ENCODE results near the gene CXCL16.

Gene CXCL16

DNA sequence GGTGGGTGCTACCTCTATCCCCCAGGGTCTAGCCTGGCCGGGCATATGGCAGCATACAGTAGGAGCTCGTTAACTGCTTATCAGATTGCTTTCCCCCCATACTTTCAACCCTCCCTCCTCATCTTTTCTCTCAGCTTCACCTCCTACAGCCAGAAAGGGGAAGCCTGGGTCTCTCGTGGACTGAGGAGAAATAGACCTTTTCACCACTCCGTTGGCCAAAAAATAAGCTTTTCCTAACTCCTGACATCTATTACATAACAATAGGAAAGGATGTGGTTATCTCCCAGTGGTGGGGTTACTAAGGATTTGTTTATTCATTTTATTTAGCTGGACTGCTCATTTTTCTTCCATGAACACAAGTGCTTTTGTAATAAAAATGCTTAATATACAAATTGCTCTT, 9.0 kb upstream of the CXCL16 start:
- DNase-seq = no peak

DNA sequence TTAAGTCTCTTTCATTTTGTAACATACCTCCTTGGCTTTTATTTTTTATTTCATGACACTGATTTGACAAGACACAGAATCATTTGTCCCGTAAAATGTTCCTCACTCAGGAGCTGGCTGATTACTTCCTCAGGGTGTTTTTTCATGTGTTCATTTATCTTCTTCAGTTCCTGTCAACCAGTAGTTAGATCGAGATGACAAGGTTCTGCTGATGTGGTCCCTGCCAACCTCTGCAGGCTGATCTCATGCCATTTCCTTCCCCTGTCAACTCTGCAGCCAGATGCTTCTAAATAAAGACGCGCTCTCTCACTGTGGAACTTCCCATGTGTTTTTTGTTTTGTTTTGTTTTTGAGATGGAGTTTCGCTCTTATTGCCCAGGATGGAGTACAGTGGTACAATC, 8.1 kb upstream of the CXCL16 start:
- no peak for DNase-seq

DNA sequence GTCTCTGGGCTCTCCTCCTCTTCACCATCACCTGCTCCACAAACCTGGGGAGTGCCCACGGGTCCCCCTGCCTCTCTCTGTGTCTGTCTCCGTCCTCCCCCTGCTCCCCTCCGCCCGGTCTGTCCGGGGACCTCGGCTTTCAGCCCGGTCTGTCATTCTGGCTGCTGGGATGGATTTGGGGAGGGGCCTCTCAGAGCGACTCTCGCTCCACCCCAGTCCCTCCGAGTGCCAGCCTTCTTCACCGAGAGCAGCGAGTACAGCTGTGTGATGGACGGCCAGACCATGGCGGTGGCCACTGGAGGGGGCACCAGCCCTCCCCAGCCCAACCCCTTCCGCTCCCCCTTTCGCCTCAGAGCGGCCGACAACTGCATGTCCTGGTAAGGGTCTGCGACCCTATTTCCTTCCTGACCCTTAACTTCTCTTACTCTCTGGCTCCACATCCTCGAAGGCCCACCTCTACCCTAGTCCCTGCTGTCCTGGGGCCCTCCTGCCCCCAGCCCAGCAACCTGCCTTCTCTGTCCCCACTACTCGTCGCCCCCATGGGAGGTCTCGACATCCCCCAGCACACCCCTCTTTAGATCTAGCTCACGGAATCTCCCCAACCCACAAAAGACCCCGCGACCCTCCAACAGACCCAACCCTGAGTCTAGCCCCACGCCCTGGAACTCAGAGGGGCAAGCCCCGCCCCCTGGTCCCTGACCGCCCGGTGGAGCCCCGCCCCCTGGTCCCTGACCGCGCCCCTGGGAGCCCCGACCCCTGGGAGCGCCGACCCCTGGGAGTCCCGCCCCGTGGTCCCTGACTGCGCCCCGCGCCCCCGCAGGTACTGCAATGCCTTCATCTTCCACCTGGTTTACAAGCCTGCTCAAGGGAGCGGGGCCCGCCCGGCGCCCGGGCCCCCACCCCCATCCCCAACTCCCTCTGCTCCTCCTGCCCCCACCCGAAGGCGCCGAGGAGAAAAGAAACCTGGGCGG, 5.6 kb upstream of the CXCL16 start:
- no peak for DNase-seq

DNA sequence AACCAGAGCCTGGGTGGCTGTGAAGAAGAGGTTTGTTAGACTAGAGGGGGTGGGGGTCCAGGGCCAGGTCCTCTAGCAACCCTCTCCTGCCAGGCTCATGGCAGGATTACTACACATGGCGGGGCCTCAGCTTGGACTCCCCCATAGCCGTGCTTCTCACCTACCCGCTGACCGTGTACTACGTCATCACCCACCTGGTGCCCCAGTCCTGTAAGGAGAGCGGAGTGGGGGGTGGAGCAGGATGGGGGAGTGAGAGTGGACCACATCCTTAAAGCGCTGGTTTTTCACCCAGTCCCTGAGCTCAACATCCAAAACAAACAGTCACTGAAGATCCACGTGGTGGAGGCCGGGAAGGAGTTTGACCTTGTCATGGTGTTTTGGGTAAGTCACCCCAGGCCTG, 4.2 kb upstream of the CXCL16 start:
- no peak for DNase-seq

DNA sequence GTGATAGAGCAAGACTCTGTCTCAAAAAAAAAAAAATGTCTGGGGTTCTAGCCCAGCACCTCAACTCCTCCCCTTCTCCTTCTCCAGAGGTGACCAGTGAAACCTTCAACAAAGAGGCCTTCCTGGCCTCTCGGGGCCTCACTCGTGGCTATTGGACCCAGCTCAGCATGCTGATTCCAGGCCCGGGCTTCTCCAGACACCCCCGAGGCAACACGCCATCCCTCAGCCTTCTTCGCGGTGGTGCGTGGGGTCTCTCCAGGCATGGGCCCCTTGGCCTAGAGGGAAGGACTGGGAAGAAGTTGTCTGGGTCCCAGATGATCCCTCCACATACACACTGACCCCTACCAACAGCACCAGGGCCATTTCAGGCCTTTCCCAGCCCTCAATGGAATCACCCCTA, 3.5 kb upstream of the CXCL16 start:
- no peak for DNase-seq

DNA sequence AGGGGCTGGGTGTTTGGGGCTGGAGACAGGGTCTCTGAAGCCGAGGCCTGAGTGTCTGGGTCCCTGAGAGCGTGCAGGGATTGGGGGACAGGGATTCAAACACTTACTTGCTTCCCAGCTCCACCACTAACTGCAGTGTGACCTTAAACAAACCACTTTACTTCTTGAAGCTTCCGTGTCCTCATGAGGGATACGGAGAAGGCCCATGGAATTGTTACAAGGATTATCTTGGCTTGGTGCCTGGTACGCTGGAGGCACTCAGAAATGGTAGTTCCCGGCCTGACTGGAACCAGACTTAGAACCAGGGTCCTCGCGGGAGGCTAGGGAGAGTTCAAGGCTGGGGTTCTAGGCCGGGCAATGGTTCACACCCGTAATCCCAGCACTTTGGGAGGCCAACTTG, 2.9 kb upstream of the CXCL16 start:
- DNase-seq = no peak

DNA sequence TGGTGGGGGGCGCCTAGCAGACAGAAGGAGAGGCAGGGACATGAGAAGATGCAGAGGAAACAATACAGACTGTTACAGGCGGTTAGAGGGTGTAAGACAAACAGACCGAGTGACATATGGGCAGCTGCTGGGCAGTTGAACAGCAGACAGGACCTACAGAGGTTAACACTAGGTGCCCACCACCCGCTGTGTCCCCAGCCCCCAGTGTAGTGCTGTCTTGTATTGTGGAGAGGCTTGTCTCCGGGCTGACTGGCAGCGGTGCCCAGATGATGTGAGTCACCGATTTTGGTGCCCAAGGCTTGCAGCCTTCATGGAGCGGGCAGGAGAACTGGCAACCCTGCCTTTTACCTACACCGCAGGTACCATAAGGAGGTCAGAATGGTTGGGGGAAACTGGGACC, 2.4 kb upstream of the CXCL16 start:
- no peak for DNase-seq

DNA sequence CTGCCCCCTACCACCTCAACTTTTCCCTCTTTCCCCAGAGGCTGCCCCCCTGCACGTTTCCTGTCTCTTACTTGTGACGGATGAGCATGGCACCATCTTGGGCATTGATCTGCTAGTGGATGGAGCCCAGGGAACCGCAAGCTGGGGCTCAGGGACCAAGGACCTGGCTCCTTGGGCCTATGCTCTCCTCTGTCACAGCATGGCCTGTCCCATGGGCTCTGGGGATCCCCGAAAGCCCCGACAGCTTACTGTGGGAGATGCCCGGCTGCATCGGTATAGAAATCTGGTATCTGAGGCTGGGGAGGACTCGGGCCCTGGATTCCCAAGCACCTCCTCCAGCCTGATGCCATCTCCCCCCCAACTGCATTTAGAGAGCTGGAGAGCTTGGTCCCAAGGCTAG, 1.8 kb upstream of the CXCL16 start:
- DNase-seq = no peak

DNA sequence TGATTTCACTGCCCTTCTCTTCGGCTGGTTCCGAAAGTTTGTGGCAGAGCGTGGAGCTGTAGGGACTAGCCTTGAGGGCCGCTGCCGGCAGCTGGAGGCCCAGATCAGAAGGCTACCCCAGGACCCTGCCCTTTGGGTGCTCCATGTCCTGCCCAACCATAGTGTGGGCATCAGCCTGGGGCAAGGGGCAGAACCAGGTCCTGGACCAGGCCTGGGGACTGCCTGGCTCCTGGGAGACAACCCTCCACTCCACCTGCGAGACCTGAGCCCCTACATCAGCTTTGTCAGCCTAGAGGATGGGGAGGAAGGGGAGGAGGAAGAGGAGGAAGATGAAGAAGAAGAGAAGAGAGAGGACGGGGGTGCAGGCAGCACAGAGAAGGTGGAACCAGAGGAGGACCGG, 856 bp upstream of the CXCL16 start:
- DNase-seq = no peak

DNA sequence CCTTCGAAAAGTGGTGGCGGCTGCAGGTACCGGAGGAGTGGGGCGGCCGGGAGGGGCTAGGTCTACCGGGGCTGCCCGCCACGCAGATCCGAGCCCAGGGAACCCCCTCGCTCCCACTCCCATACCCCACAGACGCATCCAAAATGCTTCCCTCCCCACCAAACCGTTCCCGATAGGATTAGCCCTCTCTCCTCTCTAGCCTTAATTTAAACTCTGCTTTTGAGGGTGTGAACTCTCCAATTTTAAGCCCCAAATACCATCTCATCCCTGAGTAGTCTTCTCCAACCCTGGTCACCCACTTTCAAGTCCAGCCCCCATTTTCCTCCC, 260 bp upstream of the CXCL16 start:
- no peak for DNase-seq

DNA sequence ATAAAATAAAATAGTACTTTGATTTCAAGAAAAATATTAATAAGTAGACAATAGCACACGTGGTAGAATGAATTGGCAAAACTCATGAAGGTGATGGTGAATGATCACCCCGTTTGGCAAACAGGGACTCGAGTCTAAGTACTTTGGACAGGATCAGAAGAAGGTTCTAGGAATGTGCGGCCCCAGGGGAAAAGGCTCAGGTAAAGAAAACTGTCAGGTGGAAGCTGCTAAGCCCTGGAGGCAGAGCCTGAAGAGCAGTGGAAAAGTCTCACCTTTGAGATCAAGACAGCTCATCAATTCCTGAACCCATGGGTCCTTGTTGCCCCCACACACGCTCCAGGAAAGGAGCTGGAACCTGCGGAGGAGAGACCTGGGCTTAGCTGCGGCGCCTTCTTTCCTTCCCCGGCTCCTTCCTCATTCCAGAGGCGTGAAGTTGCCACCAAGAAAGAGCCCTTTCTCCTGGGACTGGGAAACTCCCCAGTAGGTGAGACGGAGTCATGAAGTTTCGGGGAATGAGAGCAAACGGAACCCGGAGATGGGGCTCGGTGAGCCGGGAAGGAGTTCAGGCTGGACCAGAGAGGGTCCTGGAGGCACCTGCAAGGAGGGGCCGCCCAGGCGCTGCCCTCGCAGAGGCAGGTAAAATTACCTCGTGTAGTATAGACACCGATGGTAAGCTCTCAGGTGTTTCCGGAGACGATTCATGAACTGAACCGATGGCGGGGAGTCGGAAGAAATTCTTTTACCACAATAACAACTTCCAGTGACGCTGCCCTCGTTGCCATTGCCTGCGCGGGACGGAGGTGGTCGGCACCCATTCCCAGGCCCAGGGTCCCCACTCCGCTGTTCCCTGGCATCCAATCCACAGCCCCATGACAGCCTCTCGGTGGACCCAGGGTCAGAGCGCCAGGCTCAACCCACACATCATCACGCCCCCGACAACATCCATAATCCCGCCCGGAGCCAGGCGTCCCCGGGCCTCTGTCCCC, 1.3 kb downstream of the CXCL16 start:
- no peak for DNase-seq

DNA sequence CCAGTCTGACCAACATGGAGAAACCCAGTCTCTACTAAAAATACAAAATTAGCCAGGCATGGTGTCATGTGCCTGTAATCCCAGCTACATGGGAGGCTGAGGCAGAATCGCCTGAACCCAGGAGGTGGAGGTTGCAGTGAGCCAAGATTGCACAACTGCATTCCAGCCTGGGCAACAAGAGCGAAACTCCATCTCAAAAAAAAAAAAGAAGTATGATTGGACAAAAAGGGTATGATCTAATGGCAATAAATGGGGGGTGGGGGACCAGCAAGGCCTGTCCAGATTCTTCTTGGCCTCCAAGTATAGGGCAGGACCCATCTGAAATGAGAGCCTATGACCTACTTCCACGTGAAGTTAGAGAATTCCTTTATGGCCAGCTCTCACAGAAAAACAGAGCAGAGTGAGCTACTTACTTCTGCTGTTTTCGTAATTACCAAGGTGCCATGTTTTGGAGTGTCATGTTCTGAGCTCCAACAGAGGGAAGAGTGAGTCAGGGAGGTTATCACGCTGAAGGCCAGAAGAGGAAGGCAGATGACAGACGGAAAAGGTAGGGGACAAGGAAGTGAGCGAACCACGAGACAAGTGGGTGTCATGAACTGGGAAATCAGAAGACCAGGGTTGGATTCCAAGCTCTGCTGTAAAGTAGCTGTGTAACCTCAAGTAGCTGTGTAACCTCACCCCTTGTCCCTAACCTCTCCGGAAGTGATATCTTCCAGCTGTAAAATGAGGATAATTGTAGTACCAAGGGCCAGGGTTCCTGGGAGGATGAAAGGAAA, 3.7 kb downstream of the CXCL16 start:
- DNase-seq = no peak

DNA sequence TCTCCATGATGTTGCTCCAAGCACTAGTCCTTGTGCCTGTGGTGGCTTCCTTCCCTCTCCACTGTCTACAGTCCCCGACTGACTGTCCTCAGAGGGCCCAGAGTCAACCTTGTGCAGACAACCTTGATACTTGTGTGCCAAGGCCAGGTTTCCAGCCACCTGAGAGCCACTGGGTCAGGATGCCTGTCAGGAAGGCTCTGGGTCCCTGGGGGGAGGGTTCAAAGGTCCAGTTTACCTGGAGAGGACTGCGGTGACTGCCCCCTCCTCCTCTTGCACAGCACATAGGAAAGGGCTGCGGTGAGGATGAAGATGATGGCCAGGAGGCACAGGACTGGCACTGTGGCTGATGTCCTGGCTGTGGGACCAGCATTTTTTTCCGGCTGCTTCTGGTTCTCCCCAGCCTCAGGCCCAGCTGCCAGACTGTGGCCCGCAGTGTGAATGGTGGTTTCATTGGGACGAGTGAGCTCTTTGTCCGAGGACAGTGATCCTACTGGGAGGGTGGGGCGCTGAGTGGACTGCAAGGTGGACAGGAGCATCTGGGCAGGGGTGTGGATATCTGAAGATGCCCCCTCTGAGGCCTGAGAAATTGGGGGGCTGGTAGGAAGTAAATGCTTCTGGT, 4.8 kb downstream of the CXCL16 start:
- no peak for DNase-seq

DNA sequence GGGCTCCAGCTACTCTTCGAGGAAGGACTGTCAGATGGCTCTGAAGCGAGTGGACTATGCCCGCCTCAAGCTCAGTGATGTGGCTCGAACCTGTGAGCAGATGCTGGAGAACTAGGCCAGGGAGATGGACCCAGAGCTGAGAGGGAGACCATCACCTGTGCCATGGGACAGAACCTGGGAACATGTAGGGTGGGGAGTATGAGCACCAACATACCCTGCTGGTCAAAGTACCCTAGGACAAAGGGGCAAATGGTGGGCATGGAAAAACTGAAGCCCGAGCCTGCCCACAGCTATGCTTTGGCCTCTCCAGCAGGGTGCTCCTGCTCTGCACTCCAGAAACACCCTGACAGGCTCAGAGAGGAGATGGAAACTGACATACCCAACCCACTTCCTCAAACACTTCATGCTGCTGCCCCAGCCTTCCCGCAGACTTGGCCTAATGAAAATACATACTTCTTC, 6.6 kb downstream of the CXCL16 start:
- peak; percentile 51 for DNase-seq

DNA sequence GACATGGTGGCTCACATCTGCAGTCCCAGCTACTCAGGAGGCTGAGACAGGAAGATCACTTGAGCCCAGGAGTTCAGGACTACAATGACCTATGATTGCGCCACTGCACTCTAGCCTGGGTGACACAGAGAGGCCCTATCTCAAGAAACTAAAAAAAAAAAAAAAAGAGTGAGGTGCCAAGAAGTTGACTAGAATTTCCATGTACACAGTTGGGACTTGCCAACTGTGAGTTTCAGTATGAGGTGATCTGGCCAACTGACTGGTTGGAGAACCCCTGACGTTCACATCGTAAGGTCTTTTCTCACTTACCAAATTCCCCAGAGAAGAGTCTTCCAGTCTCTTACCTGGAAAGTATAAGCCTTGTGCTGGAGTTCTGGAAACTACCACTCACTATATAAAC, 11.6 kb downstream of the CXCL16 start:
- DNase-seq = no peak

DNA sequence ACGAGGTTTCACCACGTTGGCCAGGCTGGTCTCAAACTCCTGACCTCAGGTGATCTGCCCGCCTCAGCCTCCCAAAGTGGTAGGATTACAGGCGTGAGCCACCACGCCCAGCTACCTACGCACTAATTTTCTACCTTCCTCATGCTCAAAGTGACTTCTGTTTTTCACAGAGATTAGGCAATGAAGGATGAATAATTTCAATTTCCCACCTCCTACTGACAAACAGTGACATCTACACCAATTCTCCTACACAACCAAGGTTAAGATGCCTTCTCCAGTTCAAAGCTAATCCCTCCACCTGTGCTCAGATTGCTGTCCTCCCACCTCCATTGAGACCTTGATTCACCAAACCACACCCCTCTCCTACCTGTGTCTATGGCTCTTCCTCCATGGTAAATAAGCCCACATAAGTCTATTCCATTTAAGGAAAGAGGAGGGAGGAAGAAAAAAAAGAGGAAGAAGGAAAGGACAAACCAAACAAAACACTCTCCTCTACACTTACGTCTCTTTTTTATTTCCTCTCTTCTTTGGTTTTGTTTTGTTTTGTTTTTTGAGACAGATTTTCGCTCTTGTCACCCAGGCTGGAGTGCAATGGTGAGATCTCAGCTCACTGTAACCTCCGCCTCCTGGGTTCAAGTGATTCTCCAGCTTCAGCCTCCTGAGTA, 13.9 kb downstream of the CXCL16 start:
- DNase-seq = no peak

DNA sequence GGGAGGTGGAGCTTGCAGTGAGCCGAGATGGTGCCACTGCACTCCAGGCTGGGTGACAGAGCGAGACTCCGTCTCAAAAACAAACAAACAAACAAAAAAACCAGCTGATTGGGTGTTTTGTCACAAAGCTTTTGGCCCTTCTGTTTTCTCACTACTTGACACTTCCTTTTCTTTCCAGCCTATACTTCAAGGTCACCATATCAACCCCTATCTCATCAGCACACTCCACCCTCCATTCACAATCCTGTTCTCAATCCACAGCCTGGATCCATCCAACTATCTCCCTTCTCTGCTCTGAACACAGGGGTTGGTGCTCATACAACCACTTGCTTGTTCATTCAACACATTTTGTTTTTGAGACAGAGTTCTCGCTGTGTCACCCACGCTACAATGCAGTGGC, 15.1 kb downstream of the CXCL16 start:
- DNase-seq = peak; percentile 43

DNA sequence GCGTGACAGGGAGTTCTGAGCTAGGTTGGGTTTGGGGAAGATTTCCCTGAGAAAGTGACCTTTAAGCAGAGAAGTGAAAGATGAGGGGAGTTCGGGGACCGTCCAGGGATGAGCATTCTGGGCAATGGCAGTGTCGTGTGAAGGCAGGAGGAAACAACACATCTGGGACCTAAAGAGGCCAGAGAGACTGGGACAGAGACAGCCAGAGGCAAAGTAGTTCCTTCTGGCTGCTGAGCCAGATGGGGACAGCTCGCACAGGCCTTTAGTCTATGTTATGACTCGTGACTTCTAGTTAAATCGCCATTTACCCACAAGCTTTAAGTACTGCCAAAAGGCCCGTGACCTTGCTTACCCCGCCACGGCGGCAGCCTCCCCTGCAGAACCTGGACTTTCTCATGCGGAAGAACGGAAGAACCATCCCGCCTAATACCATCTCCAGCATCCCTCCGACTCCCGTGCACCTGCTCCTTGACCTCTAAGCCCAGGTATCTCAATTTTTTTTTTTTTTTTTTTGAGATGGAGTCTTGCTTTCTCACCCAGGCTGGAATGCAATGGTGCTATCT, 17.0 kb downstream of the CXCL16 start:
- DNase-seq = no peak

DNA sequence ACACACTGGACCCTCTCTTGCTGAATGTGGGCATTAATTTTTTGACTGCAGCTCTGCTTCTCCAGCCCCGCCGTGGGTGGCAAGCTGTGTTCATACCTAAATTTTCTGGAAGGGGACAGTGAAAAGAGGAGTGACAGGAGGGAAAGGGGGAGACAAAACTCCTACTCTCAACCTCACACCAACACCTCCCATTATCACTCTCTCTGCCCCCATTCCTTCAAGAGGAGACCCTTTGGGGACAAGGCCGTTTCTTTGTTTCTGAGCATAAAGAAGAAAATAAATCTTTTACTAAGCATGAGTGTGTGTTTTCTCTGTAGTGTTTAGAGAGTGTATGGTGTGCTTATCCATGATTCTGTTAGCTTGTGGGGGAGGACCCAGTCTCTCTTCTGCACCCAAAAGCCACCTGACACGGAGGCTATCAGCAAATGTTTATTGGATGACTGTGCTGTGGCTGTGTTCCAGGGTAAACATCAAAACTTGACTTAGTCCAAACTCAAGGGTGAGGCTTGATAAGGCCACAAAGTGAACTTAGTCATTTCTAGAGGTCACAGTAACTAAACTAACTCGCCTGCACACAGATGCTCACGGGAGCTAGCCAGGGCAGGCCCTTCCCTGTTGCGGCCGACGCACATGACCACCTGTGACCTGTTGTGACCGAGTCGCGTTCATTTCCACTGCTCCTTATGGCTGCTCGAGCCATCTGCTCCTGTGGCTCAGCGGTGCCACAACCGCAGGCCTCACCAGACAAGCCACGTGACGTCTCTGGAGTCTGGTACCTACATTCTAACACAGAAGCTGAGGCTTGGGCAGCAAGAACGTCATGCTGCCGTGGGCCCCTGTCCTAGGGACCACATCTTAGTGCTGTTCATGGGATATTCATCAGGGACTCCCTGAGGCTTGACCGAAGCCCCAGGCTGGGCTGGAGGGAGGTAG, 18.3 kb downstream of the CXCL16 start:
- peak; percentile 94 for DNase-seq

DNA sequence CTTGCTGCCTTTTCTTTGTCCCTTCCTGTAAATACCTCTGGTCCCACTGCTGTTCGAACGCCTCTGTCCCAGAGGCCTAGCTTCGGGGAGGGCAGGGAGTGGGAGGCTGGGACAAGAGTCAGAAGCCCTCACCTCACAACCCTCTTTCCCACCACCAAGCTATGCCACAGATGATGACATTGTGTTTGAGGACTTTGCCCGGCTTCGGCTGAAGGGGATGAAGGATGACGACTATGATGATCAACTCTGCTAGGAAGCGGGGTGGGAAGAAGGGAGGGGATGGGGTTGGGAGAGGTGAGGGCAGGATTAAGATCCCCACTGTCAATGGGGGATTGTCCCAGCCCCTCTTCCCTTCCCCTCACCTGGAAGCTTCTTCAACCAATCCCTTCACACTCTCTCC, 18.9 kb downstream of the CXCL16 start:
- no peak for DNase-seq

Measured in hematopoietic multipotent progenitor cell treated with erythropoietin and hydrocortisone succinate and interleukin-3 and kit ligand, for 8 days (in vitro differentiated cells).